ENCODE data around the gene PSMD1.

PSMD1 gene

DNA sequence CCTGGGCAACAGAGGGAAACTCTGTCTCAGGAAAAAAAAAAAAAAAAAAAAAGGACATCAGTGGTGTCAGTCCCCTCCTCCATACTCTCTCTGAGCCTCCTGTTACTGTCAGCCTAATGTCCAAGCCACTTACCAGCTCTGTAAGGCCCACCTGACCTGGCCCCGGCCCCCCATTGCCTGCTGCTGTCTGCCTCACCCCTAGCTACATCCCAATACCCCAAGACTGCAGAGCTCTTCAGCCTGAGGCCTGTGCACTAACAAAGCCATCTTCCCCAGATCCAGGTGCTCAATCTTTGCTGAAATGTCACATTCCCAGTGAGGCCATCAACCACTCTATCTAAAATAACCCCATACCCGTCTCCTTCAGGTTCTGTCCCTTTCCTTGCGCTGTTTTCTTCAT lies 147.5 kb downstream of the PSMD1 start:
- TF ChIP-seq, protein P1, sequence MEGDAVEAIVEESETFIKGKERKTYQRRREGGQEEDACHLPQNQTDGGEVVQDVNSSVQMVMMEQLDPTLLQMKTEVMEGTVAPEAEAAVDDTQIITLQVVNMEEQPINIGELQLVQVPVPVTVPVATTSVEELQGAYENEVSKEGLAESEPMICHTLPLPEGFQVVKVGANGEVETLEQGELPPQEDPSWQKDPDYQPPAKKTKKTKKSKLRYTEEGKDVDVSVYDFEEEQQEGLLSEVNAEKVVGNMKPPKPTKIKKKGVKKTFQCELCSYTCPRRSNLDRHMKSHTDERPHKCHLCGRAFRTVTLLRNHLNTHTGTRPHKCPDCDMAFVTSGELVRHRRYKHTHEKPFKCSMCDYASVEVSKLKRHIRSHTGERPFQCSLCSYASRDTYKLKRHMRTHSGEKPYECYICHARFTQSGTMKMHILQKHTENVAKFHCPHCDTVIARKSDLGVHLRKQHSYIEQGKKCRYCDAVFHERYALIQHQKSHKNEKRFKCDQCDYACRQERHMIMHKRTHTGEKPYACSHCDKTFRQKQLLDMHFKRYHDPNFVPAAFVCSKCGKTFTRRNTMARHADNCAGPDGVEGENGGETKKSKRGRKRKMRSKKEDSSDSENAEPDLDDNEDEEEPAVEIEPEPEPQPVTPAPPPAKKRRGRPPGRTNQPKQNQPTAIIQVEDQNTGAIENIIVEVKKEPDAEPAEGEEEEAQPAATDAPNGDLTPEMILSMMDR (IDR thresholded peaks at IDR 0.05): no peak
- no peak for TF ChIP-seq ZFX (IDR thresholded peaks at IDR 0.05; ENCODE audit: borderline replicate concordance)
- H3K27ac ChIP-seq: no peak overlapping the region

DNA sequence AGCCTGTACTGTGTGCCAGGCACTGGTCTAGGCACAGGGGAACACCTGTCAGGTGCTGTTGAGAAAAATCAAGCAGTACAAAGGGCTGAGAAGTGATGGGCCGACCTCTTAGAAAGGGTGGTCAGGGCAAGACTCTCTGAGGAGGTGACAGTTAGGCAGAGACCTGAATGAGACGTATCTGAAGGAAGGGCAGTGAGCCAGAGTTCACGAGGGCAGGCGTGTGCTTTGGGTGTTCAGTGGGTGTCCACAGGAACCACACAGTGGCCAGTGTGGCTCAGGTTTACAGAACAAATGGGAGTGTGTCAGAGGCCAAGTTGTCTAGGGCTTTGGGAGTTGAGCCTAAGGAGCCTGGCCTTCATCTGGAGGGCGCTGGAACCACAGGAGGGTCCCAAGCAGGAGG lies 147.9 kb downstream of the PSMD1 start:
- no peak overlapping the region for H3K27ac ChIP-seq
- no peak for TF ChIP-seq ZFX (IDR thresholded peaks at IDR 0.05; ENCODE audit: borderline replicate concordance)
- TF ChIP-seq, protein P1 (IDR thresholded peaks at IDR 0.05): no peak

DNA sequence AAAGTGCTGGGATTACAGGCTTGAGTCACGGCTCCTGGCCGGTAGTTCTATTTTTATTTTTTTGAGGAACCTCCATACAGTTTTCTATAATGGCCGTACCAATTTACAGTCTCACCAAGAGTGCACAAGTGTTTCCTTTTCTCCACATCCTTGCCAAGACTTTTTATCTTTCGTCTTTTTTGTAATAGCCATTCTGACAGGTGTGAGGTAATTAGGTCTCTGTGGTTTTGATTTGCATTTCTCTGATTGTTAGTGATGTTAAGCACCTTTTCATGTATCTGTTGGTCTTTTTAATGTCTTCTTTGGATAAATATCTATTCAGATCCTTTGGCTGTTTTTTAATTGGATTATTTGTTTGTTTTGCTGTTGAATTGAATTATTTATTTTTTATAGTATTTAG lies 151.1 kb downstream of the PSMD1 start:
- TF ChIP-seq, protein P1 (IDR thresholded peaks at IDR 0.05): no peak
- no peak for TF ChIP-seq ZFX (IDR thresholded peaks at IDR 0.05; ENCODE audit: borderline replicate concordance)

DNA sequence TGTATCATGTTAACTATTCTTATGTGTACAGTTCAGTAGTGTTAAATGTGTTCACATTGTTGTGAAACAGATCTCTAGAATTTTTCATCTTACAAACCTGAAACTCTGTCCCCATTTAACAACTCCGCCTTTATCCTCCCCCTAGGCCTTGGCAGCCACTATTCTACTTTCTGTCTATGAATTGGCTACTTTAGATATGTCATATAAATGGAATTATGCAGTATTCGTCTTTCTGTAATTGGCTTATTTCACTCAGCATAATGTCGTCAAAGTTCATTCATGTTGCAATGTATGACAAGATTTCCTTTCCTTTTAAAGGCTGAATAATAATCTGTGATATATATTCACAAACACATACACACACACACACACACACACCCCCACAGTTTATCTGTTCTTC lies 154.1 kb downstream of the PSMD1 start:
- H3K27ac ChIP-seq: no peak overlapping the region
- no peak for TF ChIP-seq ZFX (IDR thresholded peaks at IDR 0.05; ENCODE audit: borderline replicate concordance)
- TF ChIP-seq, protein P1 (IDR thresholded peaks at IDR 0.05): no peak

More for the DNA sequence above, 151.1 kb downstream of the PSMD1 start:
- H3K27ac ChIP-seq: no peak overlapping the region

DNA sequence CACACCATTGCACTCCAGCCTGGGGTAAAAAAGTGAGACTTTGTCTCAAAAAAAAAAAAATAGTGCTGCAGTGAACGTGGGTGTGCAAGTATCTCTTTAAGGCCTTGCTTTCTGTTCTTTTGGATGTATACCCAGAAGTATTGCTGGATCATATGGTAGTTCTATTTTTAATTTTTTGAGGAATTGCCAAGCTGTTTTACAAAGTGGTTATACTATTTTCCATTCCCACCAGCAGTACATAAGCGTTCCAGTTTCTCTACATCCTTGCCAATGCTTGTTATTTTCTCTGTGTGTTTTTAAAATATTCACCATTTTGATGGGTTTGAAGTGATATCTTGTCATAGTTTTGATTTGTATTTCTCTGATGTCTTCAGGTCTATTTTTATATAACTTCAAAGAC lies 154.8 kb downstream of the PSMD1 start:
- TF ChIP-seq, protein P1 (IDR thresholded peaks at IDR 0.05): no peak
- no peak for TF ChIP-seq ZFX (IDR thresholded peaks at IDR 0.05; ENCODE audit: borderline replicate concordance)
- no peak overlapping the region for H3K27ac ChIP-seq

DNA sequence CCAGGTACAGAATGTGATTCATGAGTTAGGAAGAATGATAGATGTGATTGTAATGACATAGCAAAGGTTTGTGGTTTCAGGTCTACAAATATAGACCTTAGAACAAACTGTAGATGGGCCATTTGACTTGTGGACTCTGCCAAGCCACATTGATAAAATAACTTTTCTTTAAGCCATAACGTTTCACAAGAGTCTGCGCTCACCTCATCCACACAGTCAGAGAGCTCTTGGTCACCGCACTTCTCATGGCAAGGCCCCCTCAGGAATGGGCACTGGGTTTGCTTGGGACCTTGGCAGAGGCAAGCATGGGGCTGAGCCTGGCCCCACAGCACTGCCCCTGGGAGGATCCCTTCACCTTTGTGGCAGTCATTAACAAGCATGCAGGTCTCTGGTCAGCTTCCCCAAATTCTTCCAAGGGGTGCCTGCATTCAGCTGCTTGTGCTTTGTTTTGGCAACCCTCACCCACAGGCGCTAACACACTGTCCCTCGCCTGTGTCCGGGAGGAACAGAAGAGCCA lies 155.7 kb downstream of the PSMD1 start:
- no peak for TF ChIP-seq ZFX (IDR thresholded peaks at IDR 0.05; ENCODE audit: borderline replicate concordance)
- TF ChIP-seq, protein P1 (IDR thresholded peaks at IDR 0.05): no peak
- no peak overlapping the region for H3K27ac ChIP-seq

DNA sequence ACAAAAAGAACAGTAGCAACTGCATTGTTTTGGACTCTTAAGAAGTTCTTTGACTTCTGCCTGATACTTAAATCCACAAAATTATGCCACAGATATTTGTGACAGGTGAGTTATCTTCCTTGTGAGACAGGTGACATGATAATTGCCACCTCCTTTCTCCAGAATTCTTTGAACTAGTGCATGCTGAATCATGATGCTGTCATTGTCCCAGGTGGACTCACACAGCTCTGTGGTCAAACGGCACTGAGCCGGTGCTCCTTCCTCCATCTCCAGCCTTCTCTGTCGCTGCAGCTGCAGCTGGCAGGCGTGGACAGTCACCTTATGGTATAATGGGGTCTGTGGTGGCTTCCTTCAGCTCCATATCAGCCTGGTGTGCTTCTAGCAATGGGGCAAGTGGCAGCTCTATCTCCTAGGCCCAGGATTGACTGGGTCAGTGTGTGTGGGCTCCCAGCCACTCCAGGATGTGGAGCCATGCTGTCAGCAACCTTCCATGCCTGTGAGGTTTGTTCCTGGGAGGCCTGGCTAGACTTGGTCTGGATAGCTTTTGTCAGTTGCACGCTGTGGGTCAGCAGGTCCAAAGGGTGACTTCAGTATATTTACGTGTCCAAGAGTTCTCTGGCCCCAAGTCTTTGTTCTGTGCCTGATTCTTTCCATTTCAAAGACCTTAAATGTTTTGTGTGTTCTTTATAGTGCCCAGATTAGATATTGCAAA lies 157.4 kb downstream of the PSMD1 start:
- no peak overlapping the region for H3K27ac ChIP-seq
- no peak for TF ChIP-seq ZFX (IDR thresholded peaks at IDR 0.05; ENCODE audit: borderline replicate concordance)
- TF ChIP-seq, protein P1 (IDR thresholded peaks at IDR 0.05): no peak
